SK-N-SH (cell line): Measurements from ENCODE around the gene ALDH1L1. TPM values are rescaled to one million over a fixed set of nuclear protein-coding genes. Genes with fewer than 3 reads are reported as not detected.

ENCODE experiments used
- CTCF ChIA-PET: fragments of 300-600, 350-600 bp; formaldehyde crosslinking; extraction: SDS; loops from one replicate; lab custom pipeline; 2021; lab: Yijun Ruan, JAX
- POLR2A ChIA-PET: fragments of 350-600 bp; sonication (Branson Sonifier 250); formaldehyde crosslinking; extraction: SDS; loops from one replicate; lab custom pipeline; 2020; ENCODE audit warnings: antibody characterized with exemption, inconsistent platforms; lab: Yijun Ruan, JAX
- DNase-seq: peaks from one replicate; pipeline ENCODE4 v3.0.0; 2012
- H2AFZ ChIP-seq: fragments of 200-600 bp; sonication (generic); 2 replicates; pipeline ENCODE4 v1.8.1; 2016; ENCODE audit warnings: antibody characterized with exemption, mild to moderate bottlenecking, low read depth
- H3F3A ChIP-seq: fragments of 200-600 bp; sonication (generic); replicated peaks from 2 replicates; pipeline ENCODE3; 2016; ENCODE audit warnings: antibody characterized with exemption, mild to moderate bottlenecking; ENCODE audit not compliant: insufficient read depth
- H3K27ac ChIP-seq, 2 experiments: fragments of 200-500 bp in 1 of 2; fragments of 200-600 bp in 1 of 2; sonication (Bioruptor generic) in 1 of 2; sonication (generic), shearing (Covaris generic) in 1 of 2; 2 replicates each; pipeline versions ENCODE4 v1.5.1 to v1.6.1; 2014 to 2016; ENCODE audit warnings: low read depth in 2 of 2, inconsistent platforms in 1 of 2, low read length in 1 of 2, mild to moderate bottlenecking in 1 of 2, mixed read lengths in 1 of 2
- H3K27me3 ChIP-seq: fragments of 200-600 bp; sonication (generic), shearing (Covaris generic); 2 replicates; pipeline ENCODE4 v1.6.1; 2016; ENCODE audit warnings: mixed run types; ENCODE audit not compliant: insufficient read depth
- H3K36me3 ChIP-seq, 2 experiments: fragments of 200-500 bp in 1 of 2; fragments of 200-600 bp in 1 of 2; sonication (Bioruptor generic) in 1 of 2; sonication (generic) in 1 of 2; replicated peaks in 1 of 2; 2 replicates each; pipeline versions ENCODE3 to v1.5.1; 2014 to 2016; ENCODE audit warnings: low read length in 1 of 2, mild to moderate bottlenecking in 1 of 2; ENCODE audit not compliant: insufficient read depth in 2 of 2, control insufficient read depth in 1 of 2
- H3K4me1 ChIP-seq, 2 experiments: fragments of 200-500 bp in 1 of 2; fragments of 200-600 bp in 1 of 2; sonication (Bioruptor generic) in 1 of 2; sonication (generic), shearing (Covaris generic) in 1 of 2; 2 replicates each; pipeline versions ENCODE4 v1.5.1 to v1.6.1; 2014 to 2016; ENCODE audit warnings: low read depth in 1 of 2, low read length in 1 of 2, mixed run types in 1 of 2; ENCODE audit not compliant: insufficient read depth in 2 of 2, control insufficient read depth in 1 of 2
- H3K4me2 ChIP-seq: fragments of 200-600 bp; sonication (generic), shearing (Covaris generic); 2 replicates; pipeline ENCODE4 v1.6.1; 2017; ENCODE audit warnings: mixed run types
- H3K4me3 ChIP-seq, 2 experiments: fragments of 200-500 bp in 1 of 2; fragments of 200-600 bp in 1 of 2; sonication (Bioruptor generic) in 1 of 2; sonication (generic), shearing (Covaris generic) in 1 of 2; 2 replicates each; pipeline versions ENCODE4 v1.5.1 to v1.8.1; 2014 to 2016; ENCODE audit warnings: low read depth in 2 of 2, inconsistent platforms in 1 of 2, low read length in 1 of 2, mild to moderate bottlenecking in 1 of 2, mixed read lengths in 1 of 2, moderate library complexity in 1 of 2
- H3K79me2 ChIP-seq: fragments of 200-600 bp; sonication (generic); 2 replicates; pipeline ENCODE4 v1.8.1; 2017; ENCODE audit warnings: mild to moderate bottlenecking; ENCODE audit not compliant: insufficient read depth
- H3K9ac ChIP-seq: fragments of 200-600 bp; sonication (generic); 2 replicates; pipeline ENCODE4 v1.6.1; 2017; ENCODE audit warnings: mixed run types
- H3K9me2 ChIP-seq: fragments of 200-600 bp; sonication (generic); 2 replicates; pipeline ENCODE4 v1.6.1; 2017; ENCODE audit warnings: mixed run types
- H3K9me3 ChIP-seq: fragments of 200-600 bp; sonication (generic); 2 replicates; pipeline ENCODE4 v1.6.1; 2017; ENCODE audit warnings: mixed run types, mild to moderate bottlenecking, moderate library complexity
- H4K20me1 ChIP-seq: fragments of 200-600 bp; sonication (generic); 2 replicates; pipeline ENCODE4 v1.6.1; 2017; ENCODE audit warnings: mild to moderate bottlenecking, mixed run types; ENCODE audit not compliant: insufficient read depth
- CHD2 ChIP-seq: fragments of 150-350 bp; IDR thresholded peaks from 2 replicates; pipeline ENCODE4 v1.6.1; 2018; ENCODE audit warnings: low read length; ENCODE audit not compliant: partially characterized antibody
- CTCF ChIP-seq: fragments of 200-600 bp; sonication (generic); IDR thresholded peaks from 2 replicates; pipeline ENCODE4 v1.6.1; 2017; ENCODE audit warnings: antibody characterized with exemption, mild to moderate bottlenecking, moderate library complexity
- ELF1 ChIP-seq: IDR thresholded peaks from 2 replicates; pipeline ENCODE4 v1.4.0; 2012
- EP300 ChIP-seq, 2 experiments: IDR thresholded peaks; 2 replicates each; pipeline versions ENCODE4 v1.4.0 to v1.6.1; 2012; ENCODE audit warnings: borderline replicate concordance in 1 of 2, low read depth in 1 of 2, low read length in 1 of 2
- EZH2phosphoT487 ChIP-seq: fragments of 200-600 bp; sonication (generic); IDR thresholded peaks from 2 replicates; pipeline ENCODE4 v1.6.1; 2017; ENCODE audit warnings: low read depth, mixed run types, mild to moderate bottlenecking, antibody characterized with exemption, moderate library complexity, borderline replicate concordance
- FOSL2 ChIP-seq: IDR thresholded peaks from 2 replicates; pipeline ENCODE4 v1.4.0; 2012; ENCODE audit warnings: low read depth, mild to moderate bottlenecking, moderate library complexity, borderline replicate concordance
- FOXJ3 ChIP-seq: sonication (generic); formaldehyde crosslinking; IDR thresholded peaks from 2 replicates; pipeline ENCODE4 v1.5.1; 2020; ENCODE audit warnings: mild to moderate bottlenecking, missing genetic modification reagents
- FOXM1 ChIP-seq: IDR thresholded peaks from 2 replicates; pipeline ENCODE4 v1.4.0; 2012; ENCODE audit warnings: low read depth, mild to moderate bottlenecking
- JUND ChIP-seq: IDR thresholded peaks from 2 replicates; pipeline ENCODE4 v1.4.0; 2012
- MAX ChIP-seq: IDR thresholded peaks from 2 replicates; pipeline ENCODE4 v1.4.0; 2012; ENCODE audit warnings: low read depth
- MEF2A ChIP-seq: IDR thresholded peaks from 2 replicates; pipeline ENCODE4 v1.4.0; 2012; ENCODE audit warnings: low read depth, borderline replicate concordance
- PBX3 ChIP-seq: IDR thresholded peaks from 2 replicates; pipeline ENCODE4; 2012
- RCOR1 ChIP-seq: fragments of 150-350 bp; IDR thresholded peaks from 2 replicates; pipeline ENCODE4 v1.6.1; 2017; ENCODE audit warnings: antibody characterized with exemption, low read length
- REST ChIP-seq: IDR thresholded peaks from 2 replicates; pipeline ENCODE4 v1.6.1; 2012; ENCODE audit warnings: mild to moderate bottlenecking, low read depth, low read length, moderate library complexity
- RXRA ChIP-seq: IDR thresholded peaks from 2 replicates; pipeline ENCODE4 v1.4.0; 2012; ENCODE audit warnings: low read depth, mild to moderate bottlenecking, borderline replicate concordance
- SIN3A ChIP-seq: IDR thresholded peaks from 2 replicates; pipeline ENCODE4 v1.6.1; 2012; ENCODE audit warnings: low read depth, mild to moderate bottlenecking, low read length, moderate library complexity, borderline replicate concordance
- TEAD4 ChIP-seq: IDR thresholded peaks from 2 replicates; pipeline ENCODE4 v1.4.0; 2012; ENCODE audit warnings: mild to moderate bottlenecking, borderline replicate concordance; ENCODE audit not compliant: insufficient read depth
- USF1 ChIP-seq: IDR thresholded peaks from 2 replicates; pipeline ENCODE4 v1.4.0; 2012; ENCODE audit warnings: low read depth, borderline replicate concordance
- YY1 ChIP-seq: IDR thresholded peaks from 2 replicates; pipeline ENCODE4 v1.4.0; 2012; ENCODE audit warnings: low read depth, mild to moderate bottlenecking
- ZBTB33 ChIP-seq: IDR thresholded peaks from 2 replicates; pipeline ENCODE4 v1.4.0; 2012; ENCODE audit warnings: low read depth, borderline replicate concordance
- WGBS: methylation state at CpG from one replicate; pipeline ENCODE4 v1.1.6; 2017; ENCODE audit warnings: low lambda C conversion rate; 5-methylcytosine and 5-hydroxymethylcytosine counted together
- polyA plus RNA-seq, 3 experiments: library from polyadenylated mRNA; depleted of rRNA; stranded (reverse); fragments of >200 nt; gene quantifications; 2 replicates each; pipeline ENCODE4 v1.2.3, GENCODE V29; 2012

Gene ALDH1L1
- polyA plus RNA-seq, 1 of the 3 experiments (the other 2 are of a cell fraction): not detected

- Histone ChIP-seq H3K27me3 (no peaks in the 10 kb centered on the region), H4K20me1 (no peaks in the 10 kb centered on the region), H3K9me2 (no peaks in the 10 kb centered on the region), H3K4me3 (no peak overlapping the region), H3K9me3 (no peaks in the 10 kb centered on the region), H3K36me3 (no peaks in the 10 kb centered on the region), H3F3A (no peaks in the 10 kb centered on the region), H3K9ac (no peak overlapping the region), H3K79me2 (no peaks in the 10 kb centered on the region), H3K4me1 (no peaks in the 10 kb centered on the region), H3K4me2 (no peak overlapping the region), H2AFZ (no peak overlapping the region), H3K27ac (no peak overlapping the region)
- ChIA-PET CTCF (interaction anchor here (1.3 kb wide), 1 partner anchor 13 kb away, joined by 3 read pairs; no protein-coding TSS in a partner anchor), POLR2A (no interaction called here)
- TF ChIP-seq PBX3 (no peak), RXRA (no peak), EP300 (IDR thresholded peaks at IDR 0.05; ENCODE audit: borderline replicate concordance in 1 of 2, low read depth in 1 of 2, low read length in 1 of 2) (no peak), FOXJ3 (CRISPR knock-in tag) (no peak), TEAD4 (no peak), CTCF (no peak), JUND (no peak), YY1 (no peak), EZH2phosphoT487 (no peak), ELF1 (no peak), FOXM1 (no peak), CHD2 (no peak), ZBTB33 (no peak), RCOR1 (no peak), MAX (no peak), SIN3A (no peak), FOSL2 (no peak), MEF2A (no peak), REST (no peak), USF1 (no peak)
- no peak for DNase-seq
- WGBS: 53% methylated on average over 12 of the region's 18 CpGs
Observed at GRCh38 chr3:126111566-126112475, 68.6 kb downstream of the ALDH1L1 start.
